ENCODE data around the gene HMGN5.

- TF ChIP-seq ZNF532 (CRISPR knock-in tag; IDR thresholded peaks at IDR 0.05; ENCODE audit: borderline replicate concordance) = no peak
- TF ChIP-seq, protein P1, sequence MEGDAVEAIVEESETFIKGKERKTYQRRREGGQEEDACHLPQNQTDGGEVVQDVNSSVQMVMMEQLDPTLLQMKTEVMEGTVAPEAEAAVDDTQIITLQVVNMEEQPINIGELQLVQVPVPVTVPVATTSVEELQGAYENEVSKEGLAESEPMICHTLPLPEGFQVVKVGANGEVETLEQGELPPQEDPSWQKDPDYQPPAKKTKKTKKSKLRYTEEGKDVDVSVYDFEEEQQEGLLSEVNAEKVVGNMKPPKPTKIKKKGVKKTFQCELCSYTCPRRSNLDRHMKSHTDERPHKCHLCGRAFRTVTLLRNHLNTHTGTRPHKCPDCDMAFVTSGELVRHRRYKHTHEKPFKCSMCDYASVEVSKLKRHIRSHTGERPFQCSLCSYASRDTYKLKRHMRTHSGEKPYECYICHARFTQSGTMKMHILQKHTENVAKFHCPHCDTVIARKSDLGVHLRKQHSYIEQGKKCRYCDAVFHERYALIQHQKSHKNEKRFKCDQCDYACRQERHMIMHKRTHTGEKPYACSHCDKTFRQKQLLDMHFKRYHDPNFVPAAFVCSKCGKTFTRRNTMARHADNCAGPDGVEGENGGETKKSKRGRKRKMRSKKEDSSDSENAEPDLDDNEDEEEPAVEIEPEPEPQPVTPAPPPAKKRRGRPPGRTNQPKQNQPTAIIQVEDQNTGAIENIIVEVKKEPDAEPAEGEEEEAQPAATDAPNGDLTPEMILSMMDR (IDR thresholded peaks at IDR 0.05) = no peak
Measured at GRCh38 chrX:81241753-81242152, 40.0 kb upstream of the HMGN5 start.

Measured in WTC11 (cell line).